RWPE2 (cell line): ENCODE measurements around the gene BBS9.

Experiments
- ATAC-seq: fragments of 200-7000 bp; cut with Tn5 transposase; 3 replicates; pipeline ENCODE4 v1.9.1; 2021; ENCODE audit warnings: low read depth
- DNase-seq: peaks from one replicate; pipeline ENCODE4 v3.0.0-alpha.2; 2020; ENCODE audit warnings: low spot score
- H3K27ac ChIP-seq: fragments of 450-650 bp; 2 replicates; pipeline ENCODE4 v1.5.1; 2017; ENCODE audit warnings: mild to moderate bottlenecking; ENCODE audit not compliant: poor library complexity, severe bottlenecking
- H3K27me3 ChIP-seq: fragments of 250-450 bp; sonication (Bioruptor Pico); 2 replicates; pipeline ENCODE4 v1.5.1; 2021; ENCODE audit warnings: mild to moderate bottlenecking, moderate library complexity; ENCODE audit not compliant: insufficient read depth, poor library complexity, severe bottlenecking
- H3K36me3 ChIP-seq: fragments of 250-450 bp; sonication (Bioruptor Pico); 2 replicates; pipeline ENCODE4 v1.5.1; 2020; ENCODE audit warnings: low read depth, mild to moderate bottlenecking, moderate library complexity
- H3K4me1 ChIP-seq: fragments of 250-450 bp; sonication (Bioruptor Pico); 2 replicates; pipeline ENCODE4 v1.5.1; 2021; ENCODE audit warnings: mild to moderate bottlenecking, moderate library complexity; ENCODE audit not compliant: insufficient read depth, poor library complexity, severe bottlenecking
- H3K4me3 ChIP-seq: fragments of 250-450 bp; sonication (Bioruptor Pico); 2 replicates; pipeline ENCODE4 v1.5.1; 2021; ENCODE audit warnings: mild to moderate bottlenecking, moderate library complexity; ENCODE audit not compliant: severe bottlenecking
- H3K9me3 ChIP-seq: fragments of 250-450 bp; sonication (Bioruptor Pico); 2 replicates; pipeline ENCODE4 v1.5.1; 2021; ENCODE audit warnings: mild to moderate bottlenecking, moderate library complexity; ENCODE audit not compliant: severe bottlenecking
- CTCF ChIP-seq: fragments of 450-650 bp; IDR thresholded peaks from one replicate; pipeline ENCODE4 v1.5.1; 2017; ENCODE audit warnings: mild to moderate bottlenecking, moderate library complexity; ENCODE audit not compliant: poor library complexity, severe bottlenecking

Gene BBS9

GRCh38 chr7:33612442-33612841, 483.1 kb downstream of the BBS9 start:
- Histone ChIP-seq H3K4me3 (no peak overlapping the region), H3K27ac (no peak overlapping the region), H3K4me1 (no peaks in the 10 kb centered on the region), H3K27me3 (no peaks in the 10 kb centered on the region), H3K9me3 (no peaks in the 10 kb centered on the region), H3K36me3 (no peaks in the 10 kb centered on the region)
- no peak for DNase-seq
- no peak for TF ChIP-seq CTCF
- no peak for ATAC-seq

GRCh38 chr7:33614357-33615117, 485.2 kb downstream of the BBS9 start:
- no peak overlapping the region for H3K4me3 ChIP-seq
- TF ChIP-seq CTCF: no peak
- H3K9me3 ChIP-seq: no peaks in the 10 kb centered on the region
- H3K4me1 ChIP-seq: no peaks in the 10 kb centered on the region
- no peak for DNase-seq
- no peak overlapping the region for H3K27ac ChIP-seq
- no peaks in the 10 kb centered on the region for H3K27me3 ChIP-seq
- no peaks in the 10 kb centered on the region for H3K36me3 ChIP-seq
- no peak for ATAC-seq

GRCh38 chr7:33616752-33617151, 487.4 kb downstream of the BBS9 start:
- Histone ChIP-seq H3K9me3 (no peaks in the 10 kb centered on the region), H3K4me1 (no peaks in the 10 kb centered on the region), H3K27me3 (no peaks in the 10 kb centered on the region), H3K4me3 (no peak overlapping the region), H3K36me3 (no peaks in the 10 kb centered on the region), H3K27ac (no peak overlapping the region)
- TF ChIP-seq CTCF: no peak
- DNase-seq (no peak), ATAC-seq (no peak)

DNA sequence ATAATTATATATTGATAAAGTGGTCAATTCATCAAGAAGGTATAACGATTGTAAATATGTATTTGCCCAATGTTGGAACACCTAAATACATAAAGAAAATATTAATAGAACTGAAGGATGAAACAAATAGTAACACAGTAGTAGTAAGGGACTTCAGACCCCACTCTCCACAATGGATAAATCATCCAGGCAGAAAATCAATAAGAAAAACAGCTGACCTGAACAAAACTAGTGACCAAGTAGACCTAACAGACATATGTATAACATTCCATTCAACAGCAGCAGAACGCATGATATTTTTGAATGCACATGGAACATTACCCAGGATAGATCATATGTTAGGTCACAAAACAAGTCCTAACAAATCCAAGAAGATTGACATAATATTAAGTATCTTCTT, 489.9 kb downstream of the BBS9 start:
- no peak for ATAC-seq
- H3K27me3 ChIP-seq: no peaks in the 10 kb centered on the region
- H3K4me3 ChIP-seq: no peak overlapping the region
- H3K4me1 ChIP-seq: no peaks in the 10 kb centered on the region
- no peaks in the 10 kb centered on the region for H3K9me3 ChIP-seq
- no peak for TF ChIP-seq CTCF
- no peak overlapping the region for H3K27ac ChIP-seq
- H3K36me3 ChIP-seq: no peaks in the 10 kb centered on the region
- DNase-seq: no peak

GRCh38 chr7:33623267-33623666, 493.9 kb downstream of the BBS9 start:
- DNase-seq (no peak), ATAC-seq (no peak)
- H3K9me3 ChIP-seq: no peaks in the 10 kb centered on the region
- no peak for TF ChIP-seq CTCF
- H3K27me3 ChIP-seq: no peaks in the 10 kb centered on the region
- H3K4me1 ChIP-seq: no peaks in the 10 kb centered on the region
- H3K36me3 ChIP-seq: no peaks in the 10 kb centered on the region
- no peak overlapping the region for H3K4me3 ChIP-seq
- no peak overlapping the region for H3K27ac ChIP-seq
